ENCODE data around the gene HOTAIR.

The HOTAIR gene

GRCh38 chr12:53929527-53929926 lies 45.2 kb downstream of the HOTAIR start:
- H3K4me3 ChIP-seq (ENCODE audit: low read depth, low read length), result no peak overlapping the region

GRCh38 chr12:53928054-53928835 lies 46.5 kb downstream of the HOTAIR start:
- no peak overlapping the region for H3K4me3 ChIP-seq (ENCODE audit: low read depth, low read length)

DNA sequence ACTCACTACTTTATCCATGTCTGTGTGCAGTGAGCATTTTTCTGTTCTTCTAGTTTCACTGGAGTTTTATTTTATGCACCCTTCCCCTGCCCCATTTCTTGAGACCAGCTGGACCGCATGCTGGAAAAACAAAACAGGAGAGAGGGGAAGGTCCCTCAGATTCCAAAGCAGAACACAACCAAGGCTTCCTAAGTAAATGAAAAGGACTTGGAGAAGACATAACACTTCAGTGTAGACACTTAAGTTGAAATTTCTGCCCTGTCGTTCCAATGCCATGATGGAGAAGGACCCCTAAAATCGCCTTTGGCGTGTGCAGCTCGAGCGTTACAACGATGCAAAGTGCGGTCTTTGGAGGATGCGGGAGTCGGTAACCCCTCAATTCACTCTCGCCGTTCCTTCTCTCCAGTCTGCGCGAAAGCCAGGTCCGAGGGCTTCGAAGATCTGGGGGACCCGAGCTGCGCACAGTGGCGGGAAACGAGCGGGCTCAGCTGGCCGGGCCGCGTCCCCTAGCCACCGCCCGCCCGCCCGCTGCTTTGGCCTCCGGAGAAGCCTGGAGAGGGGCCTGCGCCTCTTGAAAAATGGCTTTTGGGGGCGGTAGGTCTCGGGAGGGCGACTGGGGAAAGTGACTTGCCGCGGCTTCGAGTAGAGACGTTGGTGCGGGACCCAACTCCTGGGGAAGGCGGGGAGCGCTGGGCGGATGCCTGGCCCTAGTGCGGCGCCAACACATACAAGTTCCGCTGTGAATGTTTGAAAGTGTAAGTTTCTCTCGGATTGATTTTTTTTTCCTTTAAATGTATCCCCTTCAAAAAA lies 47.3 kb downstream of the HOTAIR start:
- H3K4me3 ChIP-seq (ENCODE audit: low read depth, low read length), result no peak overlapping the region

- H3K4me3 ChIP-seq (ENCODE audit: low read depth, low read length), result no peak overlapping the region
These were observed 50.0 kb downstream of the HOTAIR start for GRCh38 chr12:53924521-53925405.

- H3K4me3 ChIP-seq (ENCODE audit: low read depth, low read length), result no peak overlapping the region
These were observed 57.7 kb downstream of the HOTAIR start for GRCh38 chr12:53916788-53917655.

All from iPS-11a (cell line).